Raji (cell line): ENCODE results near the gene LTBP4.

Experiments
- POLR2A ChIP-seq: IDR thresholded peaks from 2 replicates; pipeline ENCODE4 v1.6.1; 2011; ENCODE audit warnings: low read depth, low read length, control low read depth; ENCODE audit not compliant: insufficient read depth

The LTBP4 gene

GRCh38 chr19:40571831-40572495 lies 29.2 kb upstream of the LTBP4 start:
- no peak for TF ChIP-seq POLR2A

GRCh38 chr19:40575326-40575725 lies 25.8 kb upstream of the LTBP4 start:
- no peak for TF ChIP-seq POLR2A

GRCh38 chr19:40576151-40576584 lies 25.0 kb upstream of the LTBP4 start:
- no peak for TF ChIP-seq POLR2A

GRCh38 chr19:40576585-40577451 lies 24.4 kb upstream of the LTBP4 start, which contains the start of gene SHKBP1:
Gene SHKBP1, plus strand, starts transcription at chr19:40576873. Its CDS starts 27 bp downstream, at chr19:40576900.
- peak; percentile 66 for TF ChIP-seq POLR2A

- no peak for TF ChIP-seq POLR2A
These were observed 22.7 kb upstream of the LTBP4 start for GRCh38 chr19:40578442-40578908.

- no peak for TF ChIP-seq POLR2A
These were observed 20.6 kb upstream of the LTBP4 start for GRCh38 chr19:40580619-40581018.

- no peak for TF ChIP-seq POLR2A
These were observed 19.6 kb upstream of the LTBP4 start for GRCh38 chr19:40581531-40581930.

GRCh38 chr19:40582467-40582866 lies 18.7 kb upstream of the LTBP4 start:
- TF ChIP-seq POLR2A: no peak

- TF ChIP-seq POLR2A: no peak
These were observed 17.9 kb upstream of the LTBP4 start for GRCh38 chr19:40583283-40583682.

- TF ChIP-seq POLR2A: no peak
These were observed 17.2 kb upstream of the LTBP4 start for GRCh38 chr19:40584007-40584406.

GRCh38 chr19:40585241-40585981 lies 15.8 kb upstream of the LTBP4 start:
- TF ChIP-seq POLR2A: no peak

GRCh38 chr19:40585982-40586422 lies 15.2 kb upstream of the LTBP4 start:
- TF ChIP-seq POLR2A: no peak

GRCh38 chr19:40586611-40587010 lies 14.6 kb upstream of the LTBP4 start:
- no peak for TF ChIP-seq POLR2A

- TF ChIP-seq POLR2A: no peak
These were observed 12.9 kb upstream of the LTBP4 start for GRCh38 chr19:40588110-40588854.
